Measurements from ENCODE around the gene RALGPS2.

Gene RALGPS2

GRCh38 chr1:178874966-178875365 is 149.9 kb downstream of the RALGPS2 start:
- ChIA-PET POLR2A (no interaction called here), CTCF (no interaction called here)
- DNase-seq (ENCODE audit: low read depth, low spot score), result no peak

GRCh38 chr1:178875936-178876335 is 150.9 kb downstream of the RALGPS2 start:
- TF ChIP-seq CTCF (IDR thresholded peaks at IDR 0.05; ENCODE audit: insufficient read depth, low read length, missing control alignments), result no peak
- CTCF ChIA-PET, result interaction anchor here (0.7 kb wide), 2 partner anchors 329 to 374 kb away, joined by 3 read pairs; no protein-coding TSS in a partner anchor
- no peak overlapping the region for H3K4me3 ChIP-seq (ENCODE audit: low read depth, low read length)
- DNase-seq (ENCODE audit: low read depth, low spot score), result no peak
- POLR2A ChIA-PET, result no interaction called here

More at GRCh38 chr1:178874966-178875365, 149.9 kb downstream of the RALGPS2 start:
- no peak for TF ChIP-seq CTCF (IDR thresholded peaks at IDR 0.05; ENCODE audit: insufficient read depth, low read length, missing control alignments)
- no peak overlapping the region for H3K4me3 ChIP-seq (ENCODE audit: low read depth, low read length)

GRCh38 chr1:178877896-178878295 is 152.9 kb downstream of the RALGPS2 start:
- CTCF ChIA-PET, result interaction anchor here (2.6 kb wide), 1 partner anchor 335 kb away, joined by 7 read pairs; no protein-coding TSS in a partner anchor
- no peak for DNase-seq (ENCODE audit: low read depth, low spot score)
- no peak overlapping the region for H3K4me3 ChIP-seq (ENCODE audit: low read depth, low read length)
- TF ChIP-seq CTCF (IDR thresholded peaks at IDR 0.05; ENCODE audit: insufficient read depth, low read length, missing control alignments), result no peak
- POLR2A ChIA-PET, result no interaction called here

GRCh38 chr1:178881950-178882349 is 156.9 kb downstream of the RALGPS2 start:
- no peak for TF ChIP-seq CTCF (IDR thresholded peaks at IDR 0.05; ENCODE audit: insufficient read depth, low read length, missing control alignments)
- DNase-seq (ENCODE audit: low read depth, low spot score), result no peak
- ChIA-PET POLR2A (no interaction called here), CTCF (interaction anchor here (1.6 to 1.8 kb wide), 2 partner anchors 11 to 339 kb away, joined by 4 to 5 read pairs; no protein-coding TSS in a partner anchor)
- no peak overlapping the region for H3K4me3 ChIP-seq (ENCODE audit: low read depth, low read length)

- CTCF ChIA-PET, result no interaction called here
- no peak for DNase-seq (ENCODE audit: low read depth, low spot score)
- POLR2A ChIA-PET, result no interaction called here
- no peak for TF ChIP-seq CTCF (IDR thresholded peaks at IDR 0.05; ENCODE audit: insufficient read depth, low read length, missing control alignments)
- no peak overlapping the region for H3K4me3 ChIP-seq (ENCODE audit: low read depth, low read length)
Measured at GRCh38 chr1:178885869-178886268, 160.8 kb downstream of the RALGPS2 start.

GRCh38 chr1:178886551-178886950 is 161.5 kb downstream of the RALGPS2 start:
- no peak overlapping the region for H3K4me3 ChIP-seq (ENCODE audit: low read depth, low read length)
- CTCF ChIA-PET, result interaction anchor here (2.1 kb wide), 1 partner anchor 116 kb away, joined by 9 read pairs; no protein-coding TSS in a partner anchor
- no peak for TF ChIP-seq CTCF (IDR thresholded peaks at IDR 0.05; ENCODE audit: insufficient read depth, low read length, missing control alignments)
- no peak for DNase-seq (ENCODE audit: low read depth, low spot score)
- POLR2A ChIA-PET, result no interaction called here

Data from AG04449 (cell line).